Raji (cell line): ENCODE data around the gene AIF1.

ENCODE experiments used
- POLR2A ChIP-seq: IDR thresholded peaks from 2 replicates; pipeline ENCODE4 v1.6.1; 2011; ENCODE audit warnings: low read depth, low read length, control low read depth; ENCODE audit not compliant: insufficient read depth

AIF1 gene

DNA sequence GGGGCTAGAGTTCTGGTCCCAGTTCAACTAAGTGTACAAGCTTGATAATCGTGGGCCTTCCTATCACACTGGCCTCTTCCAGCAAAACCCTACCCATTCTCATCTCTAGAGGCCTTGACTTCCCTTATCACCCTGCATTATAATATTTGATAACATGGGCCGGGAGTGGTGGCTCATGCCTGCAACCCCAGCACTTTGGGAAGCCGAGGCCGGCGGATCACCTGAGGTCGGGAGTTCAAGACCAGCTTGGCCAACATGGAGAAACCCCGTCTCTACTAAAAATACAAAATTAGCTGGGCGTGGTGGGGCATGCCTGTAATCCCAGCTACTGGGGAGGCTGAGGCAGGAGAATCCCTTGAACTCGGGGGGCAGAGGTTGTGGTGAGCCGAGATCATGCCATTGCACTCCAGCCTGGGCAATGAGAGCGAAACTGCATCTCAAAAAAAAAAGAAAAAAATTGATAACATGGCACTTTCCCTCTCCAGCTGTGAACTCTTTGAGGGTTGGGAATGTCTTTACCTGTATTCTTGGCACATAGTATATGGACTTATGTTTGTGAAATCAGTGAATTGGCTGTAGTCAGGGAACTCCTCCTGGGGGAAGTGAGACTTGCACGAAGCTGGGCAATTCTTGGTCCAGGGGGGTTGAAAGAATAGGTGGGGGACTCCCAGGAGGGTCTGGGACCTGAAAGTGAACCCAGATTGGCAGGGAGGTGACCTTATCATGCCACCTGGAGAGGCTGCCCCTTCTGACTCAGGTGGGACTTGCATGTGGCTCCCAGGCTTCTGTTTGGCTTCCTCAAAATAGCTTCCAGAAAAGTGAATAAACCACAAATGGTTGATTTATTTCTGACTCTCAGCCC lies 46.5 kb downstream of the AIF1 start:
- no peak for TF ChIP-seq POLR2A

- TF ChIP-seq POLR2A, result no peak
Measured at GRCh38 chr6:31662124-31662723, 47.2 kb downstream of the AIF1 start.

- TF ChIP-seq POLR2A, result no peak
Measured at GRCh38 chr6:31663126-31663960, 48.3 kb downstream of the AIF1 start.

- TF ChIP-seq POLR2A, result no peak
Measured at GRCh38 chr6:31663961-31664789, 49.1 kb downstream of the AIF1 start.

- peak; percentile 77 for TF ChIP-seq POLR2A
Measured at GRCh38 chr6:31664790-31665500, 49.9 kb downstream of the AIF1 start, which contains the start of gene GPANK1. Gene GPANK1 (minus strand): TSS chr6:31664997. CDS start chr6:31664478, 519 bp downstream.

DNA sequence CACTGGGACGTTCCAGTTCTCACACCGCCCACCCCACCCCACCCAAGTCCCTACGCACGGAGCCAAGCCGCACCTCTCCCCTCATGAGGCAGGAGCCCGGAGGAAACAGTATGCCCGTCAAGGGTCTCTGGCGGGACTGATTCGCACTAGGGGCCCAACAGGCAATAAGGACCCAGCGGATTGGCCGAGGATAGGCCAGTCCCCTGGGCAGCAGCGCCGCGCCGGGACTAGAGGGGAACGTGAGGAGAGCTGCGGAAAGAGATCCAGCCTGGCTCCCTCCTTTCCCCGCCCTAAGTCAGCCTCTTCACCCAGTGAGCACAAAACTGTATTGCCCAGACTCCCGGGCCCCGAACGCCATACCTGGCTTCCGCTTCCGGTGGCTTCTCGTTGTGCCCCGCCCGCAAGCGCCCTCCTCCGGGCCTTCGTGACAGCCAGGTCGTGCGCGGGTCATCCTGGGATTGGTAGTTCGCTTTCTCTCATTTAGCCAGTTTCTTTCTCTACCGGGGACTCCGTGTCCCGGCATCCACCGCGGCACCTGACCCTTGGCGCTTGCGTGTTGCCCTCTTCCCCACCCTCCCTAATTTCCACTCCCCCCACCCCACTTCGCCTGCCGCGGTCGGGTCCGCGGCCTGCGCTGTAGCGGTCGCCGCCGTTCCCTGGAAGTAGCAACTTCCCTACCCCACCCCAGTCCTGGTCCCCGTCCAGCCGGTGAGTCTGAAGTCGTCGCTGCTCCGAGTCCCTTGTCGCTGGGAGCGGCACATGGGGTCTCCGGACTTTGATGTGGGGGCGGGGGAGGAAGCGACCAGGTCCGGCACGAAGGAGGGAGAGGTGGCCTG lies 50.7 kb downstream of the AIF1 start, which contains the start of gene CSNK2B:
CSNK2B (plus strand) TSS at position 580 of the 836 bp plus-strand sequence. CDS start 752 bp downstream, outside the sequence.
- TF ChIP-seq POLR2A, result peak; percentile 93

GRCh38 chr6:31666337-31666965 lies 51.4 kb downstream of the AIF1 start:
- TF ChIP-seq POLR2A, result no peak
